GM23248 (cell line): Measurements from ENCODE around the gene MPZL2.

Experiments used
- EZH2 ChIP-seq: fragments of 200-600 bp; sonication (generic); IDR thresholded peaks from 2 replicates; pipeline ENCODE4 v1.6.1; 2018; ENCODE audit warnings: antibody characterized with exemption, mild to moderate bottlenecking; ENCODE audit not compliant: insufficient read depth, poor library complexity, severe bottlenecking
- EZH2phosphoT487 ChIP-seq: fragments of 200-600 bp; sonication (generic); IDR thresholded peaks from 2 replicates; pipeline ENCODE4 v1.6.1; 2018; ENCODE audit warnings: antibody characterized with exemption, moderate library complexity, mild to moderate bottlenecking, low read depth; ENCODE audit not compliant: insufficient read depth

GRCh38 chr11:118290923-118291322 is 26.8 kb upstream of the MPZL2 start:
- no peak for TF ChIP-seq EZH2
- no peak for TF ChIP-seq EZH2phosphoT487
